ENCODE results near the gene CADPS. TPM values are rescaled to one million over a fixed set of nuclear protein-coding genes. Genes with fewer than 3 reads are reported as not detected.

The CADPS gene
- polyA plus RNA-seq, 1 donor = 17.8 TPM

- no peak overlapping the region for H3K4me3 ChIP-seq (ENCODE audit: low read length)
- no peaks in the 10 kb centered on the region for H3K4me1 ChIP-seq (ENCODE audit: control insufficient read depth, insufficient read depth, low read length)
- no peak for DNase-seq
- no peak overlapping the region for H3K27ac ChIP-seq (ENCODE audit: low read length)
- WGBS (ENCODE audit: insufficient coverage, low lambda C conversion rate) = 100% methylated on average over 2 of the region's 2 CpGs
- H3K9me3 ChIP-seq (ENCODE audit: control insufficient read depth, low read depth, low read length) = no peaks in the 10 kb centered on the region
- H3K27me3 ChIP-seq (ENCODE audit: control insufficient read depth, insufficient read depth, low read length) = no peaks in the 10 kb centered on the region
- no peaks in the 10 kb centered on the region for H3K36me3 ChIP-seq (ENCODE audit: control insufficient read depth, insufficient read depth, low read length)
Measured at GRCh38 chr3:62551556-62551955, 323.7 kb downstream of the CADPS start.

GRCh38 chr3:62550439-62550838 is 324.8 kb downstream of the CADPS start:
- Histone ChIP-seq H3K27me3 (ENCODE audit: control insufficient read depth, insufficient read depth, low read length) (no peaks in the 10 kb centered on the region), H3K36me3 (ENCODE audit: control insufficient read depth, insufficient read depth, low read length) (no peaks in the 10 kb centered on the region), H3K9me3 (ENCODE audit: control insufficient read depth, low read depth, low read length) (no peaks in the 10 kb centered on the region), H3K4me3 (ENCODE audit: low read length) (no peak overlapping the region), H3K4me1 (ENCODE audit: control insufficient read depth, insufficient read depth, low read length) (no peaks in the 10 kb centered on the region), H3K27ac (ENCODE audit: low read length) (no peak overlapping the region)
- 76% methylated on average over 3 of the region's 5 CpGs for WGBS (ENCODE audit: insufficient coverage, low lambda C conversion rate)
- DNase-seq = no peak

GRCh38 chr3:62548528-62549205 is 326.5 kb downstream of the CADPS start:
- 100% methylated on average over 1 of the region's 2 CpGs for WGBS (ENCODE audit: insufficient coverage, low lambda C conversion rate)
- no peak for DNase-seq
- Histone ChIP-seq H3K4me3 (ENCODE audit: low read length) (no peak overlapping the region), H3K36me3 (ENCODE audit: control insufficient read depth, insufficient read depth, low read length) (no peaks in the 10 kb centered on the region), H3K27me3 (ENCODE audit: control insufficient read depth, insufficient read depth, low read length) (no peaks in the 10 kb centered on the region), H3K4me1 (ENCODE audit: control insufficient read depth, insufficient read depth, low read length) (no peaks in the 10 kb centered on the region), H3K27ac (ENCODE audit: low read length) (no peak overlapping the region), H3K9me3 (ENCODE audit: control insufficient read depth, low read depth, low read length) (no peaks in the 10 kb centered on the region)

GRCh38 chr3:62546266-62546665 is 328.9 kb downstream of the CADPS start:
- 93% methylated on average over 3 of the region's 7 CpGs for WGBS (ENCODE audit: insufficient coverage, low lambda C conversion rate)
- DNase-seq = no peak
- H3K36me3 ChIP-seq (ENCODE audit: control insufficient read depth, insufficient read depth, low read length) = no peaks in the 10 kb centered on the region
- H3K9me3 ChIP-seq (ENCODE audit: control insufficient read depth, low read depth, low read length) = no peaks in the 10 kb centered on the region
- H3K27ac ChIP-seq (ENCODE audit: low read length) = no peak overlapping the region
- H3K27me3 ChIP-seq (ENCODE audit: control insufficient read depth, insufficient read depth, low read length) = no peaks in the 10 kb centered on the region
- H3K4me3 ChIP-seq (ENCODE audit: low read length) = no peak overlapping the region
- H3K4me1 ChIP-seq (ENCODE audit: control insufficient read depth, insufficient read depth, low read length) = no peaks in the 10 kb centered on the region

- 80% methylated on average over 1 of the region's 2 CpGs for WGBS (ENCODE audit: insufficient coverage, low lambda C conversion rate)
- Histone ChIP-seq H3K9me3 (ENCODE audit: control insufficient read depth, low read depth, low read length) (no peaks in the 10 kb centered on the region), H3K27me3 (ENCODE audit: control insufficient read depth, insufficient read depth, low read length) (peaks cover 4% of the 10 kb centered on the region), H3K4me3 (ENCODE audit: low read length) (no peak overlapping the region), H3K36me3 (ENCODE audit: control insufficient read depth, insufficient read depth, low read length) (no peaks in the 10 kb centered on the region), H3K27ac (ENCODE audit: low read length) (no peak overlapping the region), H3K4me1 (ENCODE audit: control insufficient read depth, insufficient read depth, low read length) (no peaks in the 10 kb centered on the region)
- DNase-seq = no peak
Measured at GRCh38 chr3:62542185-62542584, 333.0 kb downstream of the CADPS start.

GRCh38 chr3:62539762-62540161 is 335.5 kb downstream of the CADPS start:
- WGBS (ENCODE audit: insufficient coverage, low lambda C conversion rate) = no CpG with 5 or more reads among the region's 1 CpG
- no peaks in the 10 kb centered on the region for H3K36me3 ChIP-seq (ENCODE audit: control insufficient read depth, insufficient read depth, low read length)
- no peaks in the 10 kb centered on the region for H3K4me1 ChIP-seq (ENCODE audit: control insufficient read depth, insufficient read depth, low read length)
- peaks cover 4% of the 10 kb centered on the region for H3K27me3 ChIP-seq (ENCODE audit: control insufficient read depth, insufficient read depth, low read length)
- DNase-seq = no peak
- H3K27ac ChIP-seq (ENCODE audit: low read length) = no peak overlapping the region
- no peak overlapping the region for H3K4me3 ChIP-seq (ENCODE audit: low read length)
- no peaks in the 10 kb centered on the region for H3K9me3 ChIP-seq (ENCODE audit: control insufficient read depth, low read depth, low read length)

- Histone ChIP-seq H3K27me3 (ENCODE audit: control insufficient read depth, insufficient read depth, low read length) (peaks cover 4% of the 10 kb centered on the region), H3K9me3 (ENCODE audit: control insufficient read depth, low read depth, low read length) (no peaks in the 10 kb centered on the region), H3K36me3 (ENCODE audit: control insufficient read depth, insufficient read depth, low read length) (no peaks in the 10 kb centered on the region), H3K4me1 (ENCODE audit: control insufficient read depth, insufficient read depth, low read length) (no peaks in the 10 kb centered on the region), H3K27ac (ENCODE audit: low read length) (no peak overlapping the region), H3K4me3 (ENCODE audit: low read length) (no peak overlapping the region)
- DNase-seq = no peak
- 0% methylated on average over 1 of the region's 4 CpGs for WGBS (ENCODE audit: insufficient coverage, low lambda C conversion rate)
Measured at GRCh38 chr3:62538691-62539356, 336.4 kb downstream of the CADPS start.

- no peak for DNase-seq
- no peak overlapping the region for H3K4me3 ChIP-seq (ENCODE audit: low read length)
- 96% methylated on average over 2 of the region's 7 CpGs for WGBS (ENCODE audit: insufficient coverage, low lambda C conversion rate)
- H3K27ac ChIP-seq (ENCODE audit: low read length) = no peak overlapping the region
- H3K36me3 ChIP-seq (ENCODE audit: control insufficient read depth, insufficient read depth, low read length) = no peaks in the 10 kb centered on the region
- H3K27me3 ChIP-seq (ENCODE audit: control insufficient read depth, insufficient read depth, low read length) = peaks cover 4% of the 10 kb centered on the region
- no peaks in the 10 kb centered on the region for H3K4me1 ChIP-seq (ENCODE audit: control insufficient read depth, insufficient read depth, low read length)
- no peaks in the 10 kb centered on the region for H3K9me3 ChIP-seq (ENCODE audit: control insufficient read depth, low read depth, low read length)
Measured at GRCh38 chr3:62534326-62534725, 340.9 kb downstream of the CADPS start.

- no CpG with 5 or more reads among the region's 9 CpGs for WGBS (ENCODE audit: insufficient coverage, low lambda C conversion rate)
- H3K4me3 ChIP-seq (ENCODE audit: low read length) = no peak overlapping the region
Measured at GRCh38 chr3:62532796-62533195, 342.4 kb downstream of the CADPS start.

GRCh38 chr3:62531981-62532380 is 343.2 kb downstream of the CADPS start:
- Histone ChIP-seq H3K27me3 (ENCODE audit: control insufficient read depth, insufficient read depth, low read length) (no peaks in the 10 kb centered on the region), H3K36me3 (ENCODE audit: control insufficient read depth, insufficient read depth, low read length) (no peaks in the 10 kb centered on the region), H3K4me1 (ENCODE audit: control insufficient read depth, insufficient read depth, low read length) (no peaks in the 10 kb centered on the region), H3K27ac (ENCODE audit: low read length) (no peak overlapping the region), H3K4me3 (ENCODE audit: low read length) (no peak overlapping the region), H3K9me3 (ENCODE audit: control insufficient read depth, low read depth, low read length) (no peaks in the 10 kb centered on the region)
- no peak for DNase-seq

More at GRCh38 chr3:62532796-62533195, 342.4 kb downstream of the CADPS start:
- no peak for DNase-seq
- Histone ChIP-seq H3K27me3 (ENCODE audit: control insufficient read depth, insufficient read depth, low read length) (no peaks in the 10 kb centered on the region), H3K9me3 (ENCODE audit: control insufficient read depth, low read depth, low read length) (no peaks in the 10 kb centered on the region), H3K27ac (ENCODE audit: low read length) (no peak overlapping the region), H3K36me3 (ENCODE audit: control insufficient read depth, insufficient read depth, low read length) (no peaks in the 10 kb centered on the region), H3K4me1 (ENCODE audit: control insufficient read depth, insufficient read depth, low read length) (no peaks in the 10 kb centered on the region)

GRCh38 chr3:62531493-62531892 is 343.7 kb downstream of the CADPS start:
- Histone ChIP-seq H3K27ac (ENCODE audit: low read length) (no peak overlapping the region), H3K9me3 (ENCODE audit: control insufficient read depth, low read depth, low read length) (no peaks in the 10 kb centered on the region), H3K4me3 (ENCODE audit: low read length) (no peak overlapping the region), H3K27me3 (ENCODE audit: control insufficient read depth, insufficient read depth, low read length) (no peaks in the 10 kb centered on the region), H3K36me3 (ENCODE audit: control insufficient read depth, insufficient read depth, low read length) (no peaks in the 10 kb centered on the region), H3K4me1 (ENCODE audit: control insufficient read depth, insufficient read depth, low read length) (no peaks in the 10 kb centered on the region)
- DNase-seq = no peak
- no CpG with 5 or more reads among the region's 2 CpGs for WGBS (ENCODE audit: insufficient coverage, low lambda C conversion rate)
